ENCODE measurements around the gene MFSD2B.

- no peak for TF ChIP-seq CTCF (IDR thresholded peaks at IDR 0.05; ENCODE audit: insufficient read depth, low read length, poor library complexity, severe bottlenecking)
- no peak for TF ChIP-seq EZH2phosphoT487 (conservative IDR thresholded peaks at IDR 0.05; ENCODE audit: low read length)
Observed at GRCh38 chr2:24058564-24059271, 48.8 kb downstream of the MFSD2B start.

All from SU-DHL-6 (cell line).